GM18868 (cell line): Measurements from ENCODE around the gene TMEM126B.
"Not testable (repeated sequence)": the region's sequence is repeated elsewhere in the genome, so short reads cannot be mapped to it uniquely, and the experiment has no call there.

Experiments used
- ATAC-seq: cut with Tn5 transposase; IDR thresholded peaks from one replicate; pipeline ENCODE4 v1.9.1; 2021; ENCODE audit warnings: mild to moderate bottlenecking, moderate library complexity; ENCODE audit not compliant: unreplicated experiment

TMEM126B gene

DNA sequence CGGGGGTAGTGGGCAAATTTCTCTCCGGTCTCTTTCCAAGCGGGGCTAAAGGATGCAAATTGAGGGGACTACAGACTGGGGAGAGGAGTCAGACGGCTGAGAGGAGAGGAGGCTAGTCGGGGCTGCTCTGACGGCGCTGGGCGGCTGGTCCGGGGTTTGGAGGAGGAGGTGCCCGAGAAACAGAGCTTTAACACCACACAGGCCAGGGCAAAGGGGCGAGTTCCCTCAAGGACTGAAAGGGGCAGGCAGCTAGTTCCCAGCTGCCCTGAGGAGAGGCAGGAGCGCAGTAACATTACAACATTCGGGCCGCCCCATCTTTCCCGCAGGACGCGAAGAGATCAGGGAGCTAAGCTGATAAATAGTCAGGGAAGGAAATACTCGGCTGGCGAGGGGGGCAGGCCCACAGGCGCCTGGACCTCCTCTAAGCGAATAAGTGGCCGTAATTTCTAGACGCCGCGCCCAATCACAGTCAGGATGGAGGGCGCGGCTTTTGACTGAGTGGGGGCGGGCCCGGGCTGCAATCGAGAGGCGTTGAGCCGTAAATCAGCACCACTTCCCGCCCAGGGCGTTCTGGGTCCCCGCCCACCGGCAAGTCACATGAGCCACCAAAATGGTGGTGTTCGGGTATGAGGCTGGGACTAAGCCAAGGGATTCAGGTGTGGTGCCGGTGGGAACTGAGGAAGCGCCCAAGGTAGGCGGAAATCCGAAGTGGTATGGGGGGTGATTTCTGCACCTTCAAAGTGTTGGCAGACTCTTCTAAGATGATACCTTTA, at the start of gene TMEM126B:
Gene TMEM126B (plus strand): TSS at position 596 of the 773 bp plus-strand sequence. CDS start 15 bp downstream, at position 611.
- peak; percentile 98 for ATAC-seq

GRCh38 chr11:85582111-85582510, 46.3 kb upstream of the TMEM126B start:
- no peak for ATAC-seq

DNA sequence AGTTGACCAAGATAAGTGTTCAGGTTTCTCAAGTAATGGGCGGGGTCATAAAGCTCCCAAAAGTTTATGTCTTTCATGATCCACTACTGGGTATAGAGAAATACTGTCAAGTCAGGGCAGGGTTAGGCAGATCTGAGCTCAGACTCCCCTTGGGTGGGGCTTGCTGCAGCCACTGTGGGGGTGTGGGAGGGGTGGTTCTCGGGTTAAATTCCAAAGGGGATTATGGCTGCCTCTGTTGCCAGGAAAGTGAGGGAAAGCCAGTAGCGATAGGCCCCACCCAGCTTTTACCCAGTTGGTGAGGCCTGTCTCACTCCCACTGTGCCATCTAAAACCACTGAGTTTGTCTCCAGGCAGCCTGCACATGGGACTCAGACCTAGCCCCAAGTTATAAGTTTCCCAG, 39.0 kb upstream of the TMEM126B start:
- ATAC-seq: no peak

- ATAC-seq: peak; percentile 64
These were observed 37.4 kb upstream of the TMEM126B start for GRCh38 chr11:85590848-85591483.

DNA sequence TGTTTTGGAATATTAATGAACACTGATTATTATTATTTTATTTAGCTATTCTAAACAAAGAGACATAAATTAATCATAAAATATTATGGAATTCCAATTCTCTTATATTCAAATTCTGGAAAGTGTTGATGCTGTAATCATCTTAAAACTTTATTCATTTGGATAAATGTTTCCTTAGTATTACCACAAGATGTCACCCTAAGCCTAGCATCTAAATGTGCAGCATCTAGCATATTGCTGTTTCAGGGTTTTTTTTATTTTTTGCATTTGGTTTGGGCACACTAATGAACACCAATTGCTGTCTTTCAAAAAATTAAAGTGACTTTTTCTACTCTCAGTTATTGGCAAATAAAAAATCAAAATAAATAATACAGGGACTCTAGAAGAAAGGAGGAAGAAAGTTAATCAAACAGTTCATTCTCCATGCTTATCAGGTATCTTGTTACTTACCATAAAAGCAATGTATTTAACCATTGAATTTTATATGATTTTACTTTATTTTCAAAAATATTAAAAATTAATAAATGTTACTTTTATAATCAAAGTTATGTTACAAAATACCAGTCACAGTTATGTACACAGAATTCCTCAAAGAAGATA, 33.0 kb upstream of the TMEM126B start:
- ATAC-seq: peak; percentile 77

DNA sequence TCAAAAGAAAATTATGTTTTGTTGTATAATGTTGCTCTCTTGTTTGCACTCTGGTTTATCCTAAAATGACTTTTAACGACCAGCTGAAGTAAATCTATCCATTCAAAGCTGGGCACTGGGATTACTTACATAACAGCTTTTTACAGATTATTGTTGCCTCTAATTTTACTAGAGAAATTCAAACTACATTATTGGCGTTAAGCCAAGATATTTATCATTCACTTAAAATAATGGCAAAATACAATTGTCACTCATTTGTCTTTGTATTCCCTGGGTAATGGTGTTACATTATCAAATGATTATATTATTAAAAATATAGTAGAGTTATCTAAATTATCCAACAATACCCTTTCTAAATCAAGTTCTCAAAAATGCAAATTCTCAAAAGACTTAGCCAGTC, 31.5 kb upstream of the TMEM126B start:
- no peak for ATAC-seq

GRCh38 chr11:85599083-85599482, 29.3 kb upstream of the TMEM126B start:
- ATAC-seq: no peak

GRCh38 chr11:85602526-85603213, 25.7 kb upstream of the TMEM126B start:
- ATAC-seq: no peak

DNA sequence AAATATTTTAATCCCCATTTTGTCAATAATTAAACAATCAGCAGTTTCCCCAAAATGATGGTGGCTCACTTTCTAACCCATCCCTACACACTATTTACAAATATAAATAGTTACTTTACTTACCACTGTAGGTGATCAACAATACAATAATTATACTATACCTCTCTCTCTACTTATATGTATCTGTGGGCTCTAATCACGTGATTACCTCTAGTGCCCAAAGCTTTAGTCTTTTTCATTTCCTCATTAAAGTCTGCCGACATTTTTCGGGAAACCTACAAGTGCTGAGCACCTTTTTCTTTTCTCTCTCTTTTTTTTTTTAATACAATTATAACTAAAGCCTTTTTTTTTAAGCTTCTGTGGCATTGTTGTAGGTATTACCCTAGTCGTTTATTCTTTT, 25.2 kb upstream of the TMEM126B start:
- ATAC-seq: no peak

- not testable (repeated sequence) for ATAC-seq
These were observed 22.2 kb upstream of the TMEM126B start for GRCh38 chr11:85606237-85606636.

DNA sequence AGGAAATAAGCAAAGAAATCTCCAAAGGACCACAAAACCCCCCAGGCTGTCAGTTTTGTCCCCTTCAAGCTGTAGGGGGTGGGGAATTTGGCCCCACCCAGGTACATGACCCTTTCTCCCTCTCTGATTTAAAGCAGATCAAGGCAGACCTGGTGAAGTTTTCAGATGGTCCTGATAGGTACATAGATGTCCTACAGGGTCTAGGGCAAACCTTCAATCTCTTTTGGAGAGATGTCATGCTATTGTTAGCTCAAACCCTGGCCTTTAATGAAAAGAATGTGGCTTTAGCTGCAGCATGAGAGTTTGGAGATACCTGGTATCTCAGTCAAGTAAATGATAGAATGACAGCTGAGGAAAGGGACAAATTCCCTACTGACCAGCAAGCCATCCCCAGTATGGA, 19.8 kb upstream of the TMEM126B start:
- not testable (repeated sequence) for ATAC-seq

DNA sequence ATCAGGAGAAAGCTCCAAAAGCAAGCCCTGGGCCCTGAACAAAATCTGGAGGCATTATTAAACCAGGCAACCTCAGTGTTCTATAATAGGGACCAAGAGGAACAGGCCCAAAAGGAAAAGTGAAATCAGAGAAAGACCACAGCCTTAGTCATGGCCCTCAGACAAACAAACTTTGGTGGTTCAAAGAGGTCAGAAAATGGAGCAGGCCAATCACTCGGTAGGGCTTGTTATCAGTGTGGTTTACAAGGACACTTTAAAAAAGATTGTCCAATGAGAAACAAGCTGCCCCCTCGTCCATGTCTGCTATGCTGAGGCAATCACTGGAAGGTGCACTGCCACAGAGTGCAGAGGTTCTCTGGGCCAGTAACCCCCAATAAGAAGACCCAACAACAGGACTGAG, 19.1 kb upstream of the TMEM126B start:
- ATAC-seq: not testable (repeated sequence)

- ATAC-seq: not testable (repeated sequence)
These were observed 16.8 kb upstream of the TMEM126B start for GRCh38 chr11:85611643-85612042.

GRCh38 chr11:85619499-85619898, 8.9 kb upstream of the TMEM126B start:
- ATAC-seq: no peak

GRCh38 chr11:85620256-85620655, 8.1 kb upstream of the TMEM126B start:
- no peak for ATAC-seq

GRCh38 chr11:85626496-85626895, 1.9 kb upstream of the TMEM126B start:
- ATAC-seq: no peak

DNA sequence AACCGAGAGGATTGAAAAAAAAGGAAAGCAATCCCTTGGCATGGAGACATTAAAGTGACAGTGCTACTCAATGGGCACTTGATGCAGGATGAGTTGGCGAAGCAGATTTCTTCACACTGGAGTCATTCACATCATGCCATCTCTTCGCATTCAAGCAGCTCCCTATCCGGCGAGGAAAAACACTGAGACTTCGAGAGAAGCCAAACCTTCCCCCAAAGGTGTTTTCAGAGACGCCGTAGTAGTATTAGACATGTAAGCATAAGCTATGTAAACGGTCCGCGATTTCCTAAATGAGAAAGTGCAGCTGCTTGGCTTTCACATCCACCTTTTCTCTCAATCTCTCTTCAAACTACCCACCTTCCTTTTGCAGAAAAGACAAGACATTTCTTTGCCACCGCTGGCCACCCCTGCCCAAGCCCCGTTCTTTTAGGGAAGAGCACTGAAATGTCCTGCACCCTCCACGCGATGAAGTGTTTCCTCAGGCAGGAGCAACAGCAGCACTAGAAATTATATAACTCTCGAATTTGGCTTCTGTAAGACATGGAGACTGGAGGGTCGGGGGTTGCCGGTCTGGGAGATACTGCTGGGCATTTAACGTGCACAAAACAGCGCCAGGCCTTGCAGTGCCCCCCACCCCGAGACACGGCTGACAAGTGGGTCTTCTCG, 928 bp upstream of the TMEM126B start, which contains the start of gene DLG2:
Gene DLG2 (minus strand): TSS at position 13 of the 666 bp plus-strand sequence.
- peak; percentile 0 for ATAC-seq

- ATAC-seq: peak; percentile 10
These were observed 463 bp downstream of the TMEM126B start for GRCh38 chr11:85628771-85629341.

DNA sequence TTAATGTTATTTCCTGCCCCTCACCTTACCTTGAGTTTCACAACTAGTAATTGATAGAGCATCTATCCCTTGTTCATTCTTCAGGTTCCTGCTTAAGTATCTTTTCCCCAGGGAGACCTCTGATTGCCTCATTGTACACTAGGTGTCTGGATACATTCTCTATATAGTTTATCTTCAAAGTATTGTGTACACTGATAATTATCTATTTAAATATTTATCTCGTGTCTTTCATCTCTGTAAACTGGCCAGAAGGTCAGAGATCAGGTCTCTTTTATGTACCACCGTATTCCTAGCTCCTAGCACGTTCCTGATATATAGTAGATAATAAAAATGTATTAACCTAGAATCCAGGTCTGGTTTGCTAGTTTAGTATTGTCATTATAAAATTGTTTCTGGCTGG, 6.4 kb downstream of the TMEM126B start:
- ATAC-seq: no peak

GRCh38 chr11:85643191-85643614, 14.8 kb downstream of the TMEM126B start:
- ATAC-seq: no peak
